22Rv1 (cell line): ENCODE results near the gene ZXDA.

Experiments
- CTCF ChIP-seq: fragments of 450-650 bp; IDR thresholded peaks from 2 replicates; pipeline ENCODE4 v1.5.1; 2017; ENCODE audit warnings: mild to moderate bottlenecking
- ZFX ChIP-seq: fragments of 450-650 bp; IDR thresholded peaks from 2 replicates; pipeline ENCODE4 v1.6.1; 2017; ENCODE audit warnings: antibody characterized with exemption, borderline replicate concordance

GRCh38 chrX:57925806-57926205 lies 15.5 kb upstream of the ZXDA start:
- TF ChIP-seq CTCF, result no peak
- TF ChIP-seq ZFX, result no peak
